NCI-H1092 (cell line): ENCODE measurements around the gene MCM10.

Source experiments
- DNase-seq: peaks from one replicate; lab custom pipeline; 2025; lab: John Stamatoyannopoulos, UW

MCM10 gene

DNA sequence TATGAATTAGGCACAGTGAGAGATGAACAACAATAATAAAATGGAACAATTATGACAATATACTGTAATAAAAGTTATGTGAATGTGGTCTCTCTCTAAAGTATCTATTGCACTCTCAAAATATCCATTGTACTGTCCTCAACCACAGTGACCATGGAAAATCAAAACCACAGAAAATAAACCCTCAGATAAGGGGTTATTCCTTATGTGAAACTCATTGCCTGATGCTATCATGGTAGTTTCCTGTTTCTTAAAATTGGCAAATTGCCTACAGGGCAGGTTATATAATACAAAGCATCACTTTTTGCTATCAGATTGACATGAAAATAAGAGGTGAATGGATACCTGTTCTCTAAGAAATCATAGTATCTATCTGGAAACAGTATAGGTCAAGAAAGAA is 3.8 kb downstream of the MCM10 start:
- no peak for DNase-seq

DNA sequence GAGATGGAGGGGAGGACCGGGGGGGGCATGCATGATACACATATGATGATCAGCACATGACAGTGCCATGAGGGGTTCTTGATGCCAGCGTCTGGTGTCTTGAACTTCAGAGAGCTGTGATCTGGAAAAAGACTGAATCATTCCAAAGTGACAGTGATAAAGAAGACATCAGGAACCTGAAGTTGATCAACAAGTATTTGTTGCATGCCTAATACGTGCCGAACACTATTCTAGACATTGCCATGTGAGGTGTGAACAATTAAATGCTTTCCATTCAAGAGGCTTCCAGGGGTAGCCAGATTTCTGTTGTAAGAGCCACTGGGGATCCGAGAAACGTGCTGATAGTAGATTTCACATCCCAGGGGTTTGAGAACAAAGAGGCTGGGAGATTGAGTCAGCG is 6.2 kb downstream of the MCM10 start:
- no peak for DNase-seq

- DNase-seq: no peak
Observed at GRCh38 chr10:13168781-13169180, 7.4 kb downstream of the MCM10 start.

- no peak for DNase-seq
Observed at GRCh38 chr10:13173616-13174015, 12.3 kb downstream of the MCM10 start.

DNA sequence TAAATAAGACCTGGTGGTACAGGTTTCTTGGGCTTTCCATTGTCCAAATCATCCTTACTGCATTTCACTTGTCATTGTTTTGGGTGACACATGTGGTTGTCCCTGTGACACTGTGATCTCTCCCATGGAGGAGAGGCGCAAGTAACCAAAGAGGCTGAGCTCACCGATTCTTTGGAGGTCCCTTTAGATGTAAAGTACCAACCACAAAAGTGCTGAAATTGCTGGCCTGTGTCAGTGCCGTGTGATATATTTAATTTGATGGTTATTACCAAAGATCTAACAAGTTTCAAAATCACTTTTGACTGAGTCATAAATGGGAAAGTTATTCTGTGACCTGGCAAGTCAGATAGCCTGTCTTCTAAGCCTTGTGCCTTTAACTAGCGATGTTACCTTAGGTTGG is 19.4 kb downstream of the MCM10 start:
- no peak for DNase-seq

- no peak for DNase-seq
Observed at GRCh38 chr10:13182424-13182823, 21.1 kb downstream of the MCM10 start.

- no peak for DNase-seq
Observed at GRCh38 chr10:13183625-13184024, 22.3 kb downstream of the MCM10 start.

DNA sequence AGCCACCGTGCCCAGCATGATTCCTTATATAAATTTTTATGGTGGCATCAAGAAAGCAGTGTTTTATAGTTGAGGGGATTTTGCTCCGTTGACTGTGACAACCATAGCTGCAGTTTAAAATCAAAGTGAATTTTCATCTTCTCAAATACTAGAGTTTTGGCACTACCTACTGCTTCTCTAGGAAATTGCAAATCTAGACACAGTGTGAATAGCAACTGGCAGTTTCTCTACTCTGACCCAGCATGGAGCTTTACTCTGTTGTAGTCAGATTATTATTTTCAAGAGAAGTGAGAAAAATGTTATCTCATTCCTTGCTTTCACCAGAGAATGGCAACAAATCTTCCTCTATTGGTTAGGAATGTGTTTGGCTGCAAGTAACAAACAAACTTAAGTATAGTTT is 22.9 kb downstream of the MCM10 start:
- no peak for DNase-seq

DNA sequence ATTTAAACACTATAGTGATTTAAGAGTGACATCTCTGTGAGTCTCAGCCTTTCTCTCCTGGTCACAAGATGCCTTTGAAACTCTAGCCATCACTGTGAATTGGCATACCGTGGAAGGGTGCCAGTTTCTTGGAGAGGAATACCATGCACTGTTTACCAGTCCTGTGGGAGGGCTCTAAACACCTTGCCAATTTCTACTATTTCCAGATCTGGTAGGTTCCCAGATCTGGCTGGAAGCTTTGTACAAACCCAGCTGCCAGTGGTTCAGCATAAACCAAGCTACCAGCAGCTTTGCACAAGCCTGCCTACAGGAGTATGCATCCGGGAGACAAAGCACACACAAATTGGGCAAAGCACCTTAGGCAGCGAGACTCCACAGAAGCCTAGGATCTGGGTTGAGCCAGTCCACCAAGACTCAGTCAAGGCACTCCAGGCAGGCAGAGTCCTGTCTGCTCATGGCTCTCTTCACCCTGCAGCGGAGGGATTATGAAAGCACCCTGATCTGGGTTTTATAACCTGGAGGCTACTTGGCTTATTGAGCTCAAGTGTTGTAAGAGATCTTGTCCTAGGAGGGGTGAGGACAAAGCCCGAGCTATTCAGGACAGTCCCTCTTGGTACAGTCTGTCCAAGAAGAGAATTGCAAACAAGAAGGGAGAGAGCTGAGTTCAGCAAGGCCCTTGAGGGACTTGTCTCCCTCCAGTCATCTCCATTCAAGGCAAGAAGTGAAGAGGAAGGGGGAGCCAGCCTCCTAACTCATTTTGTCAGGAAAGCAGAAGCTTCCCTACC is 23.6 kb downstream of the MCM10 start:
- peak; percentile 20 for DNase-seq

DNA sequence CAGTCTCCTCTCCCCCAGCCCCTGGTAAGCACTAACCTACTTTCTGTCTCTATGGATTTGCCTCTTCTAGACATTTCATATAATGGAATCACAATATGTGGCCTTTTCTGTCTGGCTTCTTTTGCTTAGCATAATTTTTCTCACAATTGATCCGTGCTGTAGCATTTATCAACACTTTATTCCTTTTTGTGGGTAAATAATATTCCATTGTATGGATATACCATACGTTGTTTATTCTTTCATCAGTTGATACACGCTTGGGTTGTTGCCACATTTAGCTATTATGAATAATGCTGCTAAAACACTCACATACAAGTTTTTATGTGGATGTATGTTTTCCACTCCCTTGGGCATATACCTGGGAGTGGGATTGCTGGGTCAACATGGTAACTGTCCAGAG is 25.8 kb downstream of the MCM10 start:
- DNase-seq: no peak

DNA sequence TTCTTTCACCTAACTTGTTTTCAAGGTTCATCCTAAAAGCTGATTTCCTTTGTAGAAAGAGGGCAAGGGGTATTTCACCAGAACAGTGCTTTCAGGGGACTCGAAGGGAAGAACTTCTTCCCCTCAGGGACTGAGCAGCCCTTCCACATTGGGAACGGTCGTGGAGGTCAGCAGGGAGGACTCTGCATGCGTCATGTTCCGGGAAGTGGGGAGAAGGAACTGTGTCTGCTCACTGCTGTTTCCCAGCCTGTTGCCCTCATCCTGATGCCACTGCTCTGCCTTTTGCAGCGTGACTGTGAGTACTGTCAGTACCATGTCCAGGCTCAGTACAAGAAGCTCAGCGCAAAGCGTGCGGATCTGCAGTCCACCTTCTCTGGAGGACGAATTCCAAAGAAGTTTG is 27.2 kb downstream of the MCM10 start:
- DNase-seq: no peak

- DNase-seq: no peak
Observed at GRCh38 chr10:13189961-13190360, 28.6 kb downstream of the MCM10 start.

GRCh38 chr10:13190816-13191215 is 29.5 kb downstream of the MCM10 start:
- DNase-seq: no peak

DNA sequence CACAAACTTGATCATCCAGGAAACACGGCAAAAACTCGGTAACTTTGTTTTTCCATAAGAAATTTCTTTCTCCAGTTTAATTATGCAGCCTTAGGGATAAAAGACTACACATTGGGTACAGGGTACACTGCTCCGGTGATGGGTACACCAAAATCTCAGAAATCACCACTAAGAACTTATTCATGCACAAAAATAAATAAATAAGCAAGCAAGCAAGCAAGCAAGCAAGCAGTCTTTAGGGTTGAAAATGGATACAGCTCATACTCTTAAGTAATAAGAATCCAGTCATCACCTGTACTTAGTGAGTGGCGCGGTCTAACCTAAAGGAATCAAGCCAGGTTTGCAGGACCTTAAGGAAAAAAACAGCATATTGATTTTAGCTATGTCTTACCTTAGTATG is 30.0 kb downstream of the MCM10 start:
- DNase-seq: no peak

GRCh38 chr10:13193637-13194036 is 32.3 kb downstream of the MCM10 start:
- no peak for DNase-seq

DNA sequence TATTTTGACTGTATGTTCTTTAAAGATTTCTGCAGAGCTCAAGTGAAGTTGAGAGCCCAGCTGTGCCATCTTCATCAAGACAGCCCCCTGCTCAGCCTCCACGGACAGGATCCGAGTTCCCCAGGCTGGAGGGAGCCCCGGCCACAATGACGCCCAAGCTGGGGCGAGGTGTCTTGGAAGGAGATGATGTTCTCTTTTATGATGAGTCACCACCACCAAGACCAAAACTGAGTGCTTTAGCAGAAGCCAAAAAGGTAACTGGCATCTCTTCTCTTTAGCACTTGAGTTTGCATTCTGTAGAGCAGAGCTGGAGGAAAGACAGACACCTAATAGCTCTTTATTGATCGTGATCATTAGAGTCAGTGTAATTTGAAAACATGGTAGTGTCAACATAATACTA is 33.7 kb downstream of the MCM10 start:
- DNase-seq: no peak

GRCh38 chr10:13201132-13201531 is 39.8 kb downstream of the MCM10 start:
- no peak for DNase-seq

GRCh38 chr10:13206091-13206490 is 44.7 kb downstream of the MCM10 start:
- no peak for DNase-seq

GRCh38 chr10:13206546-13207443 is 45.4 kb downstream of the MCM10 start:
- DNase-seq: no peak

GRCh38 chr10:13213163-13213562 is 51.8 kb downstream of the MCM10 start:
- DNase-seq: no peak

GRCh38 chr10:13218878-13219277 is 57.5 kb downstream of the MCM10 start:
- no peak for DNase-seq

DNA sequence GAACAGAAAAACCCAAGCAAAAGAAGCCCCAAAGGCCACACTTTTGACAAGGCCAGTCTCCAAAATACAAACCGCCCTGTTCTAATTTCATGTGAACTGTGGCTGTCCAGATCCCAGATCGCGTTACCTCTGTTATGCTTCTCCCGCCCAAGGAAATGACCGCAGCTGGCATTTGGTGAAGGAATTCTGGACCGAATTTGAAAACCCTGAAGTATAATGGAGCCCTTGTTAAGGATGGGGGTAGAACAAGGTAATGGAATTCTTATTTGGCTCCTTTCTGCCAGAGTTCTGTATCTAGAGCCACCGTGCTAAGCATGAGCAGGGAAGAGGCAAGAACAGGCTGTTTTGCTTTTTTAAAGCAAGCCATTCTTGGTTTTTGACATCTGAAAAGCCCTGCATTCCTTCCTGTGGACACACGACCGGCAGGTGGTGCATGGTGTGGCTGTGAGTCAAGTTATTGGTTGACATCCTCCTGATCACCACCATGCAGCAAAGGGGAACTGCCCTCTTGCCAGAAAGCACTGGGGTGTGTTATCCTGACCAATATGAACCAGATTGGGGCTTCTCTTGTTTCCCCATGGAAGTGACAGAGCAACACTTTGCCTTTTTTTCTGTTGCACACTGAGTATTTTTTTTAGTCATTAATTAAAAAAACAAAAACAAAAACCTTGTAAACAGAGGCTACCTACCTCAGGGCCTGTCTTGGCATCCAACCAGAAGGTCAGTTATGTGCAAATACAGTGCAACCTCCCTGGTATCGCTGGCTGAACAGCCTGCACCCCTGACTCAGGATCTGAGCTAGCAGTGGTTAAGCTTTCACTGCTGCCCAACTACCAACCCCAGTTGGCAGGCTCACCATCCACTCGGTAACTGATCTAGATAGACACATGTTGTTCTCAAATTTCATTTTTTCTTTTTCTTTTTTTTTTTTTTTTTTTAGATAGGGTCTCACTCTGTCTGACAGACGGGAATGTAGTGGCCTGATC is 58.6 kb downstream of the MCM10 start:
- DNase-seq: no peak
